ENCODE data around the gene SLC29A2.

GRCh38 chr11:66417000-66417399 is 45.4 kb upstream of the SLC29A2 start:
- TF ChIP-seq POLR2AphosphoS5 (IDR thresholded peaks at IDR 0.05; ENCODE audit: borderline replicate concordance, low read depth, low read length) (no peak), EZH2 (IDR thresholded peaks at IDR 0.05) (no peak)

Data from SK-N-MC (cell line).